MM.1S (cell line): ENCODE data around the gene NAT8L.

Experiments
- EZH2 ChIP-seq: fragments of 300-600 bp; sonication (generic); optimal IDR thresholded peaks from 2 replicates; pipeline ENCODE3; 2017; ENCODE audit warnings: low read depth, mild to moderate bottlenecking, antibody characterized with exemption, low read length, mixed read lengths
- EZH2phosphoT487 ChIP-seq: fragments of 300-600 bp; sonication (generic); IDR thresholded peaks from 2 replicates; pipeline ENCODE4 v1.6.1; 2018; ENCODE audit warnings: antibody characterized with exemption, low read length
- TF ChIP-seq, protein P1 (sequence below): fragments of 300-600 bp; sonication (generic); IDR thresholded peaks from 2 replicates; pipeline ENCODE4 v1.5.1; 2016; ENCODE audit warnings: antibody characterized with exemption, low read length, mixed read lengths

DNA sequence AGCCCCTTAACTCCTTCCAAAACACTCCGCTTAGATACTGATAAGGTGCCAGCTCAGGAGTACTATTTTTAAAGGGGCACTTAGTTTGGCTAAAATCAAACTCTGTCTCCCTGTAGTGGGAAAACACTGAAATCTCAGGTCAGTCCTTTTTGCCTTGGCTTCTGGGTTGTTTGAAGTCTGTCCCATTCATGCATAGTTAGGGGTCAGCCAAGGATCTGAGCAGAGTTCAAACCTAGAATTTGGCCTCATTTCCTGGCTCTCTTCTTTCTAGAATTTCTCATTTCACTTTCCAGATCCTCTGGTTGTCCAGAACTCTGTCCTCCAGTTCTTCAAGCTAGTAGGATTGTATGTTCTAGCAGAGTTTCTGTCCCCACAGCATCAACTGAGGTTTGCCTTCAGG lies 31.5 kb downstream of the NAT8L start:
- TF ChIP-seq, protein P1, sequence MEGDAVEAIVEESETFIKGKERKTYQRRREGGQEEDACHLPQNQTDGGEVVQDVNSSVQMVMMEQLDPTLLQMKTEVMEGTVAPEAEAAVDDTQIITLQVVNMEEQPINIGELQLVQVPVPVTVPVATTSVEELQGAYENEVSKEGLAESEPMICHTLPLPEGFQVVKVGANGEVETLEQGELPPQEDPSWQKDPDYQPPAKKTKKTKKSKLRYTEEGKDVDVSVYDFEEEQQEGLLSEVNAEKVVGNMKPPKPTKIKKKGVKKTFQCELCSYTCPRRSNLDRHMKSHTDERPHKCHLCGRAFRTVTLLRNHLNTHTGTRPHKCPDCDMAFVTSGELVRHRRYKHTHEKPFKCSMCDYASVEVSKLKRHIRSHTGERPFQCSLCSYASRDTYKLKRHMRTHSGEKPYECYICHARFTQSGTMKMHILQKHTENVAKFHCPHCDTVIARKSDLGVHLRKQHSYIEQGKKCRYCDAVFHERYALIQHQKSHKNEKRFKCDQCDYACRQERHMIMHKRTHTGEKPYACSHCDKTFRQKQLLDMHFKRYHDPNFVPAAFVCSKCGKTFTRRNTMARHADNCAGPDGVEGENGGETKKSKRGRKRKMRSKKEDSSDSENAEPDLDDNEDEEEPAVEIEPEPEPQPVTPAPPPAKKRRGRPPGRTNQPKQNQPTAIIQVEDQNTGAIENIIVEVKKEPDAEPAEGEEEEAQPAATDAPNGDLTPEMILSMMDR: no peak
- TF ChIP-seq EZH2: no peak
- no peak for TF ChIP-seq EZH2phosphoT487
